Adrenal gland (tissue), 12 donors: ENCODE data around the gene SLC4A11. TPM values are rescaled to one million over a fixed set of nuclear protein-coding genes. Genes with fewer than 3 reads are reported as not detected.

Experiments used
- DNase-seq, 7 donors: peaks; one replicate each; pipeline ENCODE4 v3.0.0-alpha.2; 2019 to 2020
- H3K27ac ChIP-seq, 5 donors: fragments of 200-600 bp; sonication (generic) in 4 of 5; 1 replicate in 3 of 5; 2 replicates in 2 of 5; pipeline versions ENCODE4 v1.5.1 to v1.8.0; 2016 to 2020; ENCODE audit warnings: mild to moderate bottlenecking in 1 of 5
- H3K27me3 ChIP-seq: fragments of 200-600 bp; 2 replicates; pipeline ENCODE4 v1.8.0; 2021
- H3K36me3 ChIP-seq, 2 donors: fragments of 200-600 bp; replicated peaks in 1 of 2; 1 replicate in 1 of 2; 2 replicates in 1 of 2; pipeline versions ENCODE4 v1.5.1 to v1.8.0; 2018 to 2022
- H3K4me1 ChIP-seq, 2 donors: fragments of 200-600 bp; replicated peaks in 1 of 2; 1 replicate in 1 of 2; 2 replicates in 1 of 2; pipeline versions ENCODE4 v1.5.1 to v1.8.0; 2018 to 2021
- H3K4me3 ChIP-seq, 4 donors: fragments of 200-600 bp; sonication (generic) in 3 of 4; one replicate each; pipeline ENCODE4 v1.5.1; 2016 to 2018
- H3K9me3 ChIP-seq, 3 donors: fragments of 200-600 bp; sonication (generic) in 1 of 3; replicated peaks in 1 of 3; 1 replicate in 2 of 3; 2 replicates in 1 of 3; pipeline versions ENCODE4 v1.5.1 to v1.8.0; 2016 to 2021
- CTCF ChIP-seq, 6 experiments: fragments of 450-650 bp in 4 of 6; fragments of 200-600 bp in 2 of 6; sonication (generic) in 1 of 6; IDR thresholded peaks; 1 replicate in 5 of 6; 2 replicates in 1 of 6; pipeline versions ENCODE4 v1.5.1 to v1.8.0; 2016 to 2021; ENCODE audit warnings: antibody characterized with exemption in 6 of 6, mild to moderate bottlenecking in 2 of 6, moderate library complexity in 1 of 6
- POLR2A ChIP-seq, 2 donors: fragments of 450-650 bp; IDR thresholded peaks; one replicate each; pipeline ENCODE4 v1.6.1; 2017; ENCODE audit warnings: antibody characterized with exemption in 2 of 2, mild to moderate bottlenecking in 2 of 2, moderate library complexity in 1 of 2
- WGBS, 4 donors: extraction: QIAGEN DNeasy Blood & Tissue Kit in 2 of 4; methylation state at CpG; one replicate each; pipeline versions ENCODE4 v1.1.5 to v1.1.7; 2013 to 2017; 5-methylcytosine and 5-hydroxymethylcytosine counted together
- intact Hi-C, 2 donors: fragments of 100-400 bp; cut with DNase I; formaldehyde crosslinking; loops; one replicate each; pipeline versions ENCODE4 v1.14.1 to v1.15.0; 2022 to 2023
- polyA plus RNA-seq, 3 donors: library from polyadenylated mRNA; stranded (reverse); fragments of 200-250 nt in 2 of 3; fragments of 350-450 nt in 1 of 3; fragmentation: Illumina TruSeq in 1 of 3; extraction: RNeasy Lipid Tissue Mini Kit (QIAGEN cat#74804) in 1 of 3; gene quantifications; one replicate each; pipeline ENCODE4 v1.2.3, GENCODE V29; 2013 to 2014
- total RNA-seq, 9 donors: library from RNA; depleted of rRNA in 4 of 9; stranded (reverse); fragments of >200 nt in 4 of 9; fragments of 120-200 nt in 1 of 9; fragmentation: NEBNext Ultra II Directional in 1 of 9; extraction: Animal tissue kit (Norgen Biotek cat#: 25700) in 1 of 9; gene quantifications; one replicate each; pipeline versions ENCODE4 v1.1.0 to v1.2.4, GENCODE V29; 2013 to 2023
- donor health status: healthy with polysubstance abuse.
- donor health status: Bipolar disorder and iron deficiency.
- donor health status: DM: yes; HTN: yes; CAD: no.
- donor health status: DM: no; HTN: no; CAD: no.
- donor health status: DM: no; HTN: no; CAD: no.
- donor health status: DM: yes; HTN: yes; CAD: no.

SLC4A11 gene
- total and polyA plus RNA-seq, 12 donors, result 0.06 to 30.6 (median 9.7) TPM

- DNase-seq, result no peak
- no peaks in the 10 kb centered on the region for H3K27me3 ChIP-seq
- H3K36me3 ChIP-seq, result no peaks in the 10 kb centered on the region
- intact Hi-C loops, result no loop called here
- WGBS, 4 donors, result 86 to 93% (median 90%) methylated on average over 11 to 32 of the region's 32 CpGs
- peaks cover 5 to 8% of the 10 kb centered on the region in 2 donors for H3K4me1 ChIP-seq
- H3K4me3 ChIP-seq, result no peak overlapping the region
- TF ChIP-seq POLR2A (IDR thresholded peaks at IDR 0.05) (no peak), CTCF (IDR thresholded peaks at IDR 0.05) (no peak)
- no peak overlapping the region for H3K27ac ChIP-seq
- no peaks in the 10 kb centered on the region for H3K9me3 ChIP-seq
Observed at GRCh38 chr20:3233131-3233990, 5.6 kb downstream of the SLC4A11 start.

DNA sequence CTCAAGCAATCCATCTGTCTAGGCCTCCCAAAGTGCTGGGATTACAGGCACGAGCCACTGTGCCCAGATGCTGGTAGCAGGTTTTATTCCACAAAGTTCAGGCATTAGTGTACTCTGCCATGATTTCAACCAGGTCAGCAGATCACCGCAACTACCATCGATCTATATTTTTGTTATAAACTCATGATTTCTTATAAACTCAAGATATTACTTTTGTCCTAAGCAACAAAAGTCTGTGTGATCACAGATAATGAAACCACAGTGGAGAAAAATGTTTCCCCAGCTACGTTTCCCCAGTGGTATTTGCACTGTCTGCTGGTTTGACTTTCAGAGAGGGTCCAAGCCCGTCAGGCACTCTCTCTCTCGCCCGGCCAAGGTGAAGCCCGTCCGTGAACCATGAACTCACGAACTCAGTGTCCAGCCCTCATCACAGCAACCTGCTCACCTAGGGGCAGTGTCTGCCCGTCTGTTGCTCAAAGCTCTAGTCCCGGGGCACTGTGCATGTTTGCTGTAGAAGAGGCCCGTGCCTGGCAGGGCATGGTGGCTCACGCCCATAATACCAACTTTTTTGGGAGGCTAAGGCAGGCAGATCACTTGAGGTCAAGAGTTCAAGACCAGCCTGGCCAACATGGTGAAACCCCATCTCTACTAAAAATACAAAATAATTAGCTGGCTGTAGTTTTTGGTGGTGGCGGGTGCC, 7.0 kb downstream of the SLC4A11 start:
- H3K27ac ChIP-seq, result no peak overlapping the region
- DNase-seq, result no peak
- no peaks in the 10 kb centered on the region for H3K9me3 ChIP-seq
- H3K27me3 ChIP-seq, result no peaks in the 10 kb centered on the region
- H3K4me1 ChIP-seq, result no peaks in the 10 kb centered on the region
- H3K4me3 ChIP-seq, result no peak overlapping the region
- no peaks in the 10 kb centered on the region for H3K36me3 ChIP-seq
- 94 to 96% (median 95%) methylated on average over 9 to 15 of the region's 15 CpGs for WGBS, 4 donors
- TF ChIP-seq CTCF (IDR thresholded peaks at IDR 0.05) (no peak), POLR2A (IDR thresholded peaks at IDR 0.05) (no peak)
- intact Hi-C loops, result no loop called here

DNA sequence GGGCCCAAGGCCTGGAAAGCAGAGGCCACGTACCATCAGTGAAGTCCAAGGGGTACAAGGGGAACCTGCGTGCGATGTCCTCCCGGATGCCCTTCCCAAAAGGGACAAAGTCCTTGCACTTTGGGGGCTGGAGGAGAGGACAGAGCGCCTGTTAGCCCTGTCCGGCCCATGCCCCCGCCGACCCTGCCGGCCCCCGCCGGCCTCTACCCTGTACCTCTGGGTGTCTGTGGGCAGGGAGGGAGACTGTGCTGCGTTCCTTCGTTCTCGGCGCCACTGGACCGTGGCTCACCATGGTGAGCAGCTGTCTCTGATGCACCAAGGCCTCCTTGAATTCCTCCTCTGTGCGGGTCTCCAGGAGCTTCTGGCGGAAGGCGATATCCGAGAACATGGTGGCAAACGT, 7.9 kb downstream of the SLC4A11 start:
- TF ChIP-seq CTCF (IDR thresholded peaks at IDR 0.05), result no peak
- TF ChIP-seq POLR2A (IDR thresholded peaks at IDR 0.05), result no peak
- no peaks in the 10 kb centered on the region for H3K4me1 ChIP-seq
- H3K27me3 ChIP-seq, result no peaks in the 10 kb centered on the region
- H3K4me3 ChIP-seq, result no peak overlapping the region
- no peak for DNase-seq
- intact Hi-C loops, result no loop called here
- no peaks in the 10 kb centered on the region for H3K9me3 ChIP-seq
- WGBS, 4 donors, result 93 to 96% (median 94%) methylated on average over 9 to 21 of the region's 21 CpGs
- H3K36me3 ChIP-seq, result no peaks in the 10 kb centered on the region
- H3K27ac ChIP-seq, result no peak overlapping the region

DNA sequence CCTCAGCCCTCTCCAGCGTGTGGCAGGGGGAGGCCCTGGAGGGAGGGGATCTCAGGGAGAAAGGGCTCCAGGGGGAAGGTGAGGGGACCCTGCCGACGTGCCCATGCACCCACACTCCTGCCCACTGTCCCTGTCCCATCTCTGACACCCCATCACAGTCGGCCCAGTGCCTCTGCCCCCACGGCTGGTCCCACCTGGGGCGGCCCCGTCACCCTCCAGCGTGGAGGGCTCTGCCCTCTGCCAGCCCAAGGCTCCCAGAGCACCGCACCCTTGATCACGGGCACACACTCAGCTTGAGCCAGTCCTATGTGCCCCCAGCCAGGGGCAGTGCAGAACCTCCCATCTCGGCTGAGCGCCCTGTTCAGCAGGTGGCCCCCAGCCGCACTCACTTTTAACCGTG, 9.2 kb downstream of the SLC4A11 start:
- H3K27ac ChIP-seq, result no peak overlapping the region
- intact Hi-C loops, result loop anchor here in 1 of 2 donors (10.0 kb wide), 1 partner anchor 85 kb away; no protein-coding TSS in a partner anchor
- no peak for DNase-seq
- H3K4me1 ChIP-seq, result no peaks in the 10 kb centered on the region
- H3K36me3 ChIP-seq, result no peaks in the 10 kb centered on the region
- WGBS, 4 donors, result 90 to 97% (median 94%) methylated on average over 6 to 14 of the region's 14 CpGs
- no peaks in the 10 kb centered on the region for H3K9me3 ChIP-seq
- no peak overlapping the region for H3K4me3 ChIP-seq
- no peaks in the 10 kb centered on the region for H3K27me3 ChIP-seq
- TF ChIP-seq CTCF (IDR thresholded peaks at IDR 0.05) (no peak), POLR2A (IDR thresholded peaks at IDR 0.05) (no peak)
